OCI-LY7 (cell line): ENCODE measurements around the gene KIAA0930.

ENCODE experiments used
- EZH2phosphoT487 ChIP-seq: fragments of 200-600 bp; sonication (generic); IDR thresholded peaks from 2 replicates; pipeline ENCODE4 v1.6.1; 2018; ENCODE audit warnings: low read depth, borderline replicate concordance, mild to moderate bottlenecking, mixed run types, antibody characterized with exemption, low read length, moderate library complexity, mixed read lengths
- TF ChIP-seq, protein P1 (sequence below): fragments of 200-600 bp; sonication (generic); conservative IDR thresholded peaks from 2 replicates; pipeline ENCODE4 v1.5.1; 2014; ENCODE audit warnings: mild to moderate bottlenecking, antibody characterized with exemption, low read length, moderate library complexity, mixed read lengths

DNA sequence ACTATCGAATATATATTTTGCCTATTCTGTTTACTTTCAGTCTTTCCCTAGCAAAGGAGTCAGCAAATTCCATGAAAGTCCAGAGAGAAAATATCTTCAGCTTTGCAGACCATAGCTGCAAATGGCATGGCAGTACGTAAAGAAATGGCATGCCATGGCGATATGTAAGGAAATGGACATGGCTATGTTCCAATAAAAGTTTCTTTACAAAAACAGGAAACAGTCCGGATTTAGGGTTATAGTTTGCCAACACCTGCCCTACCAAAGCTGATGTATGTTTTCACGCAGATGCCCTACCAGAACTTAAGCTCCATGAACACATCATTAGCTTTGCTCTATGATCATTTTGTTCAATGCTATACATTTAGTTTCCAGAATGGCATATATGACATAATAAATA, 19.5 kb downstream of the KIAA0930 start:
- TF ChIP-seq, protein P1, sequence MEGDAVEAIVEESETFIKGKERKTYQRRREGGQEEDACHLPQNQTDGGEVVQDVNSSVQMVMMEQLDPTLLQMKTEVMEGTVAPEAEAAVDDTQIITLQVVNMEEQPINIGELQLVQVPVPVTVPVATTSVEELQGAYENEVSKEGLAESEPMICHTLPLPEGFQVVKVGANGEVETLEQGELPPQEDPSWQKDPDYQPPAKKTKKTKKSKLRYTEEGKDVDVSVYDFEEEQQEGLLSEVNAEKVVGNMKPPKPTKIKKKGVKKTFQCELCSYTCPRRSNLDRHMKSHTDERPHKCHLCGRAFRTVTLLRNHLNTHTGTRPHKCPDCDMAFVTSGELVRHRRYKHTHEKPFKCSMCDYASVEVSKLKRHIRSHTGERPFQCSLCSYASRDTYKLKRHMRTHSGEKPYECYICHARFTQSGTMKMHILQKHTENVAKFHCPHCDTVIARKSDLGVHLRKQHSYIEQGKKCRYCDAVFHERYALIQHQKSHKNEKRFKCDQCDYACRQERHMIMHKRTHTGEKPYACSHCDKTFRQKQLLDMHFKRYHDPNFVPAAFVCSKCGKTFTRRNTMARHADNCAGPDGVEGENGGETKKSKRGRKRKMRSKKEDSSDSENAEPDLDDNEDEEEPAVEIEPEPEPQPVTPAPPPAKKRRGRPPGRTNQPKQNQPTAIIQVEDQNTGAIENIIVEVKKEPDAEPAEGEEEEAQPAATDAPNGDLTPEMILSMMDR, result no peak
- no peak for TF ChIP-seq EZH2phosphoT487
